CD8-positive, alpha-beta memory T cell (primary cell): ENCODE results near the gene BDKRB1. TPM values are rescaled to one million over a fixed set of nuclear protein-coding genes. Genes with fewer than 3 reads are reported as not detected.

Experiments used
- polyA plus RNA-seq: library from polyadenylated mRNA; unstranded; fragments of 300-500 nt; fragmentation: Illumina TruSeq; gene quantifications from one replicate; pipeline ENCODE4 v1.2.3, GENCODE V29; 2021
- total RNA-seq, 2 experiments: library from RNA; stranded (reverse); gene quantifications; one replicate each; pipeline ENCODE4 v1.2.3, GENCODE V29; 2021

Gene BDKRB1
- total and polyA plus RNA-seq, 3 experiments from 2014 or later: not detected

Other genes starting within 250 kb of the BDKRB1 start
- gene C14orf132, start 216.8 kb upstream of the BDKRB1 start, total RNA-seq: under 1 TPM; 0.58 to 0.61 TPM
- 0.29 TPM for gene C14orf132, start 216.8 kb upstream of the BDKRB1 start, polyA plus RNA-seq
- not detected for gene BDKRB2, start 51.4 kb upstream of the BDKRB1 start, total RNA-seq
- gene BDKRB2, start 51.4 kb upstream of the BDKRB1 start, polyA plus RNA-seq: not detected
- gene ATG2B, start 107.1 kb downstream of the BDKRB1 start, total RNA-seq: 10 to 100 TPM; 17.4 to 19.8 TPM
- 2.6 TPM for gene ATG2B, start 107.1 kb downstream of the BDKRB1 start, polyA plus RNA-seq
- gene GSKIP, start 107.3 kb downstream of the BDKRB1 start, total RNA-seq: 10 to 100 TPM; 23.7 to 24.6 TPM
- gene GSKIP, start 107.3 kb downstream of the BDKRB1 start, polyA plus RNA-seq: 30.5 TPM
- gene AK7, start 135.9 kb downstream of the BDKRB1 start, total RNA-seq: under 1 TPM; 0.55 to 0.69 TPM
- not detected for gene AK7, start 135.9 kb downstream of the BDKRB1 start, polyA plus RNA-seq
- 100 to 1,000 TPM; 184 to 186 TPM for gene PAPOLA, start 246.2 kb downstream of the BDKRB1 start, total RNA-seq
- 67.7 TPM for gene PAPOLA, start 246.2 kb downstream of the BDKRB1 start, polyA plus RNA-seq